ENCODE results near the gene SLITRK2.

DNA sequence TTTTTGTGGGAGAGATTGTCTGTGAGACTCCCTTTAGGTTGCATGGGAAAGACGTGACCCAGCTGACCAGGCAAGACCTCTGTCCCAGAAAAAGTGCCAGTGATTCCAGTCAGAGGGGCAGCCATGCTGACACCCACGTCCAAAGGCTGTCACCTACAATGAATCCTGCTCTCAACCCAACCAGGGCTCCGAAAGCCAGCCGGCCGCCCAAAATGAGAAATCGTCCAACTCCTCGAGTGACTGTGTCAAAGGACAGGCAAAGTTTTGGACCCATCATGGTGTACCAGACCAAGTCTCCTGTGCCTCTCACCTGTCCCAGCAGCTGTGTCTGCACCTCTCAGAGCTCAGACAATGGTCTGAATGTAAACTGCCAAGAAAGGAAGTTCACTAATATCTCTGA is 5.5 kb downstream of the SLITRK2 start:
- TF ChIP-seq, protein P1, sequence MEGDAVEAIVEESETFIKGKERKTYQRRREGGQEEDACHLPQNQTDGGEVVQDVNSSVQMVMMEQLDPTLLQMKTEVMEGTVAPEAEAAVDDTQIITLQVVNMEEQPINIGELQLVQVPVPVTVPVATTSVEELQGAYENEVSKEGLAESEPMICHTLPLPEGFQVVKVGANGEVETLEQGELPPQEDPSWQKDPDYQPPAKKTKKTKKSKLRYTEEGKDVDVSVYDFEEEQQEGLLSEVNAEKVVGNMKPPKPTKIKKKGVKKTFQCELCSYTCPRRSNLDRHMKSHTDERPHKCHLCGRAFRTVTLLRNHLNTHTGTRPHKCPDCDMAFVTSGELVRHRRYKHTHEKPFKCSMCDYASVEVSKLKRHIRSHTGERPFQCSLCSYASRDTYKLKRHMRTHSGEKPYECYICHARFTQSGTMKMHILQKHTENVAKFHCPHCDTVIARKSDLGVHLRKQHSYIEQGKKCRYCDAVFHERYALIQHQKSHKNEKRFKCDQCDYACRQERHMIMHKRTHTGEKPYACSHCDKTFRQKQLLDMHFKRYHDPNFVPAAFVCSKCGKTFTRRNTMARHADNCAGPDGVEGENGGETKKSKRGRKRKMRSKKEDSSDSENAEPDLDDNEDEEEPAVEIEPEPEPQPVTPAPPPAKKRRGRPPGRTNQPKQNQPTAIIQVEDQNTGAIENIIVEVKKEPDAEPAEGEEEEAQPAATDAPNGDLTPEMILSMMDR (conservative IDR thresholded peaks at IDR 0.05 in 1 of 2, IDR thresholded peaks at IDR 0.05 in 1 of 2; ENCODE audit: low read depth in 1 of 2, low read length in 2 of 2): no peak
- TF ChIP-seq EZH2 (IDR thresholded peaks at IDR 0.05; ENCODE audit: low read length, missing control alignments): no peak
